IMR-90 (cell line): ENCODE data around the gene INSR. TPM values are rescaled to one million over a fixed set of nuclear protein-coding genes. Genes with fewer than 3 reads are reported as not detected.
"Not testable (repeated sequence)": the region's sequence is repeated elsewhere in the genome, so short reads cannot be mapped to it uniquely, and the experiment has no call there.

Experiments used
- ATAC-seq: fragments of 200-7000 bp; cut with Tn5 transposase; 2 replicates; pipeline ENCODE4 v1.9.1; 2020; ENCODE audit warnings: low read depth, mild to moderate bottlenecking, moderate library complexity
- BruUV-seq: library from RNA; stranded (reverse); fragments of 400-500 nt; replicated peaks from 2 replicates; lab custom pipeline; 2021; lab: Mats Ljungman, UMichigan
- CTCF ChIA-PET: fragments of 300-600 bp; formaldehyde crosslinking; extraction: SDS; loops from one replicate; lab custom pipeline; 2021; ENCODE audit warnings: antibody characterized with exemption; lab: Yijun Ruan, JAX
- POLR2A ChIA-PET: fragments of 300-600 bp; sonication (Branson Sonifier 250); formaldehyde crosslinking; loops from one replicate; lab custom pipeline; 2022; ENCODE audit warnings: antibody characterized with exemption; ENCODE audit not compliant: unreplicated experiment; lab: Charles Lee
- DNase-seq: peaks from one replicate; pipeline ENCODE4 v3.0.0; 2013
- H2AFZ ChIP-seq: replicated peaks from 2 replicates; pipeline ENCODE3; 2013; ENCODE audit warnings: low read length, mild to moderate bottlenecking; ENCODE audit not compliant: poor library complexity
- H2AK5ac ChIP-seq: 2 replicates; pipeline ENCODE4 v1.6.1; 2013; ENCODE audit warnings: low read depth, low read length, inconsistent platforms
- H2AK9ac ChIP-seq: replicated peaks from 2 replicates; pipeline ENCODE3; 2013; ENCODE audit warnings: mild to moderate bottlenecking, low read depth, low read length, moderate library complexity; ENCODE audit not compliant: poor library complexity
- H2BK120ac ChIP-seq: 2 replicates; pipeline ENCODE4 v1.6.1; 2013; ENCODE audit warnings: low read depth, low read length, inconsistent platforms
- H2BK15ac ChIP-seq: 3 replicates; pipeline ENCODE4 v1.6.1; 2013; ENCODE audit warnings: low read depth, low read length, inconsistent platforms
- H2BK20ac ChIP-seq: 2 replicates; pipeline ENCODE4 v1.6.1; 2013; ENCODE audit warnings: low read depth, mild to moderate bottlenecking, inconsistent platforms, low read length, moderate library complexity
- H2BK5ac ChIP-seq: 2 replicates; pipeline ENCODE4 v1.6.1; 2013; ENCODE audit warnings: mild to moderate bottlenecking, low read depth, low read length, inconsistent platforms; ENCODE audit not compliant: poor library complexity, severe bottlenecking
- H3K14ac ChIP-seq: replicated peaks from 2 replicates; pipeline ENCODE4 v1.6.1; 2013; ENCODE audit warnings: low read depth, low read length, inconsistent platforms
- H3K18ac ChIP-seq: 2 replicates; pipeline ENCODE4 v1.6.1; 2013; ENCODE audit warnings: low read depth, low read length, control low read depth
- H3K23ac ChIP-seq: 2 replicates; pipeline ENCODE4 v1.6.1; 2013; ENCODE audit warnings: low read depth, low read length, inconsistent platforms
- H3K27ac ChIP-seq: 2 replicates; pipeline ENCODE4 v1.5.1; 2013; ENCODE audit warnings: mild to moderate bottlenecking, control low read depth, low read length; ENCODE audit not compliant: insufficient read depth
- H3K27me3 ChIP-seq: 2 replicates; pipeline ENCODE4 v1.6.1; 2013; ENCODE audit warnings: low read length; ENCODE audit not compliant: control insufficient read depth, insufficient read depth
- H3K36me3 ChIP-seq: 2 replicates; pipeline ENCODE4 v1.6.1; 2013; ENCODE audit warnings: low read length, mixed read lengths; ENCODE audit not compliant: control insufficient read depth, insufficient read depth
- H3K4ac ChIP-seq: 2 replicates; pipeline ENCODE4 v1.6.1; 2013; ENCODE audit warnings: low read depth, low read length, inconsistent platforms
- H3K4me1 ChIP-seq: 2 replicates; pipeline ENCODE4 v1.6.1; 2013; ENCODE audit warnings: low read length, mixed read lengths; ENCODE audit not compliant: control insufficient read depth, insufficient read depth
- H3K4me2 ChIP-seq: 2 replicates; pipeline ENCODE4 v1.6.1; 2013; ENCODE audit warnings: low read depth, mild to moderate bottlenecking, control low read depth, low read length, moderate library complexity
- H3K4me3 ChIP-seq: 2 replicates; pipeline ENCODE4 v1.5.1; 2013; ENCODE audit warnings: low read depth, mild to moderate bottlenecking, control low read depth, low read length, moderate library complexity; ENCODE audit not compliant: insufficient read depth
- H3K56ac ChIP-seq: 2 replicates; pipeline ENCODE4 v1.6.1; 2013; ENCODE audit warnings: low read length, inconsistent platforms; ENCODE audit not compliant: insufficient read depth; ENCODE audit errors: extremely low read depth
- H3K79me1 ChIP-seq, 2 experiments: 2 replicates each; pipeline ENCODE4 v1.6.1; 2013; ENCODE audit warnings: low read length in 2 of 2, inconsistent platforms in 1 of 2, low read depth in 1 of 2
- H3K9ac ChIP-seq: 2 replicates; pipeline ENCODE4 v1.6.1; 2013; ENCODE audit warnings: low read depth, low read length, control low read depth
- H3K9me1 ChIP-seq: 2 replicates; pipeline ENCODE4 v1.6.1; 2013; ENCODE audit warnings: low read length, inconsistent platforms; ENCODE audit not compliant: insufficient read depth
- H3K9me3 ChIP-seq: 2 replicates; pipeline ENCODE4 v1.6.1; 2013; ENCODE audit warnings: low read length; ENCODE audit not compliant: control insufficient read depth, insufficient read depth
- H4K20me1 ChIP-seq: 2 replicates; pipeline ENCODE4 v1.6.1; 2013; ENCODE audit warnings: low read length, inconsistent platforms; ENCODE audit not compliant: insufficient read depth
- H4K5ac ChIP-seq: 2 replicates; pipeline ENCODE4 v1.6.1; 2013; ENCODE audit warnings: mild to moderate bottlenecking, low read depth, low read length, control low read depth
- H4K8ac ChIP-seq, 2 experiments: 2 replicates each; pipeline ENCODE4 v1.6.1; 2013; ENCODE audit warnings: low read depth in 2 of 2, low read length in 2 of 2, control low read depth in 1 of 2, inconsistent platforms in 1 of 2
- H4K91ac ChIP-seq: 2 replicates; pipeline ENCODE4 v1.6.1; 2013; ENCODE audit warnings: low read depth, low read length, inconsistent platforms; ENCODE audit not compliant: insufficient read depth
- WGBS, 2 experiments: methylation state at CpG; one replicate each; pipeline versions ENCODE4 v1.1.5 to v1.1.7; 2013; ENCODE audit warnings: missing lambda C conversion rate in 2 of 2; ENCODE audit not compliant: insufficient read length in 1 of 2; ENCODE audit errors: extremely low coverage in 2 of 2; 5-methylcytosine and 5-hydroxymethylcytosine counted together
- dilution Hi-C: fragments of 300-500 bp; cut with HindIII; formaldehyde crosslinking; loops from one replicate; pipeline ENCODE4 v1.14.3; 2018; ENCODE audit warnings: low sequenced_read_pairs; ENCODE audit not compliant: unreplicated experiment
- in situ Hi-C: fragments of 300-500 bp; cut with MboI; formaldehyde crosslinking; loops from 3 replicates; pipeline ENCODE4 v1.14.3; 2019; ENCODE audit warnings: low sequenced_read_pairs, inconsistent platforms, mixed read lengths
- intact Hi-C: fragments of 100-400 bp; cut with micrococcal nuclease; formaldehyde crosslinking; loops from 2 replicates; pipeline ENCODE4 v1.10.0; 2022
- polyA plus RNA-seq, 3 experiments: library from polyadenylated mRNA; depleted of rRNA; stranded (reverse); fragments of >200 nt; gene quantifications; 2 replicates each; pipeline ENCODE4 v1.2.3, GENCODE V29; 2012; ENCODE audit warnings: low replicate concordance in 1 of 3
- total RNA-seq: library from RNA; depleted of rRNA; stranded (reverse); fragments of >200 nt; gene quantifications from 2 replicates; pipeline ENCODE4 v1.2.3, GENCODE V29; 2012

INSR gene
- total and polyA plus RNA-seq, 2 of the 4 experiments (the other 2 are of a cell fraction), result 2.8 to 7.9 TPM

GRCh38 chr19:7308327-7308726, 14.1 kb upstream of the INSR start:
- H4K20me1 ChIP-seq, H4K91ac ChIP-seq, H4K8ac ChIP-seq, H3K14ac ChIP-seq, POLR2A ChIA-PET, H3K4ac ChIP-seq, H2BK15ac ChIP-seq, dilution Hi-C loops, CTCF ChIA-PET, H3K18ac ChIP-seq, H2AK9ac ChIP-seq, H3K9me3 ChIP-seq, H3K36me3 ChIP-seq, in situ Hi-C loops, H3K27ac ChIP-seq, H2BK120ac ChIP-seq, H4K5ac ChIP-seq, H3K4me2 ChIP-seq, H3K56ac ChIP-seq, H3K27me3 ChIP-seq, H2BK20ac ChIP-seq, H2AFZ ChIP-seq, H3K23ac ChIP-seq, H3K4me1 ChIP-seq, H3K9me1 ChIP-seq, BruUV-seq, intact Hi-C loops, ATAC-seq, H2AK5ac ChIP-seq, H3K79me1 ChIP-seq, H3K4me3 ChIP-seq, H3K9ac ChIP-seq, DNase-seq, H2BK5ac ChIP-seq: not testable (repeated sequence)
- no CpG with 5 or more reads among the region's 9 CpGs for WGBS, 2 experiments
